LHCN-M2 (cell line): ENCODE results near the gene ARFGEF3. TPM values are rescaled to one million over a fixed set of nuclear protein-coding genes. Genes with fewer than 3 reads are reported as not detected.

Experiments
- DNase-seq: peaks from one replicate; pipeline ENCODE4 v3.0.0-alpha.2; 2012; ENCODE audit warnings: low read depth
- total RNA-seq: library from RNA; depleted of rRNA; stranded (reverse); fragments of >200 nt; gene quantifications from 2 replicates; pipeline ENCODE4 v1.2.3, GENCODE V29; 2014

ARFGEF3 gene
- total RNA-seq, 1 experiment from 2014 or later = under 0.01 TPM

GRCh38 chr6:138241381-138241780 lies 79.6 kb downstream of the ARFGEF3 start:
- DNase-seq = no peak

GRCh38 chr6:138241934-138242333 lies 80.2 kb downstream of the ARFGEF3 start:
- DNase-seq = no peak

- DNase-seq = no peak
These were observed 81.4 kb downstream of the ARFGEF3 start for GRCh38 chr6:138242987-138243592.

GRCh38 chr6:138245751-138246150 lies 84.0 kb downstream of the ARFGEF3 start:
- DNase-seq = no peak

GRCh38 chr6:138246650-138247440 lies 85.1 kb downstream of the ARFGEF3 start:
- DNase-seq = peak; percentile 3

GRCh38 chr6:138248011-138248410 lies 86.3 kb downstream of the ARFGEF3 start:
- no peak for DNase-seq

GRCh38 chr6:138248878-138249277 lies 87.1 kb downstream of the ARFGEF3 start:
- DNase-seq = no peak

- no peak for DNase-seq
These were observed 88.3 kb downstream of the ARFGEF3 start for GRCh38 chr6:138250053-138250452.

- DNase-seq = no peak
These were observed 88.9 kb downstream of the ARFGEF3 start for GRCh38 chr6:138250513-138251247.

- no peak for DNase-seq
These were observed 92.0 kb downstream of the ARFGEF3 start for GRCh38 chr6:138253731-138254130.

- DNase-seq = no peak
These were observed 93.7 kb downstream of the ARFGEF3 start for GRCh38 chr6:138255443-138255842.

GRCh38 chr6:138257638-138258040 lies 95.9 kb downstream of the ARFGEF3 start:
- no peak for DNase-seq

GRCh38 chr6:138258197-138258596 lies 96.5 kb downstream of the ARFGEF3 start:
- DNase-seq = no peak

- DNase-seq = no peak
These were observed 97.3 kb downstream of the ARFGEF3 start for GRCh38 chr6:138258991-138259390.

- no peak for DNase-seq
These were observed 99.5 kb downstream of the ARFGEF3 start for GRCh38 chr6:138261116-138261780.

- no peak for DNase-seq
These were observed 102.2 kb downstream of the ARFGEF3 start for GRCh38 chr6:138263963-138264362.

- DNase-seq = no peak
These were observed 102.7 kb downstream of the ARFGEF3 start for GRCh38 chr6:138264372-138264880.

GRCh38 chr6:138266095-138266494 lies 104.4 kb downstream of the ARFGEF3 start:
- no peak for DNase-seq

- DNase-seq = no peak
These were observed 106.5 kb downstream of the ARFGEF3 start for GRCh38 chr6:138267971-138268895.

GRCh38 chr6:138271451-138271850 lies 109.7 kb downstream of the ARFGEF3 start:
- DNase-seq = no peak
